ENCODE measurements around the gene NRN1. TPM values are rescaled to one million over a fixed set of nuclear protein-coding genes. Genes with fewer than 3 reads are reported as not detected.
"Not testable (repeated sequence)": the region's sequence is repeated elsewhere in the genome, so short reads cannot be mapped to it uniquely, and the experiment has no call there.

Gene NRN1, protein sequence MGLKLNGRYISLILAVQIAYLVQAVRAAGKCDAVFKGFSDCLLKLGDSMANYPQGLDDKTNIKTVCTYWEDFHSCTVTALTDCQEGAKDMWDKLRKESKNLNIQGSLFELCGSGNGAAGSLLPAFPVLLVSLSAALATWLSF
- 57.4 and 64.2 TPM in 2 replicates for total RNA-seq (2014; rRNA removed; shearing (Covaris generic))
- polyA plus RNA-seq (2015; cell fraction: cytosol; rRNA removed) = 22.7 and 23.7 TPM in 2 replicates
- 8.9 and 9.1 TPM in 2 replicates for polyA plus RNA-seq (2015; cell fraction: nucleus; rRNA removed)

DNA sequence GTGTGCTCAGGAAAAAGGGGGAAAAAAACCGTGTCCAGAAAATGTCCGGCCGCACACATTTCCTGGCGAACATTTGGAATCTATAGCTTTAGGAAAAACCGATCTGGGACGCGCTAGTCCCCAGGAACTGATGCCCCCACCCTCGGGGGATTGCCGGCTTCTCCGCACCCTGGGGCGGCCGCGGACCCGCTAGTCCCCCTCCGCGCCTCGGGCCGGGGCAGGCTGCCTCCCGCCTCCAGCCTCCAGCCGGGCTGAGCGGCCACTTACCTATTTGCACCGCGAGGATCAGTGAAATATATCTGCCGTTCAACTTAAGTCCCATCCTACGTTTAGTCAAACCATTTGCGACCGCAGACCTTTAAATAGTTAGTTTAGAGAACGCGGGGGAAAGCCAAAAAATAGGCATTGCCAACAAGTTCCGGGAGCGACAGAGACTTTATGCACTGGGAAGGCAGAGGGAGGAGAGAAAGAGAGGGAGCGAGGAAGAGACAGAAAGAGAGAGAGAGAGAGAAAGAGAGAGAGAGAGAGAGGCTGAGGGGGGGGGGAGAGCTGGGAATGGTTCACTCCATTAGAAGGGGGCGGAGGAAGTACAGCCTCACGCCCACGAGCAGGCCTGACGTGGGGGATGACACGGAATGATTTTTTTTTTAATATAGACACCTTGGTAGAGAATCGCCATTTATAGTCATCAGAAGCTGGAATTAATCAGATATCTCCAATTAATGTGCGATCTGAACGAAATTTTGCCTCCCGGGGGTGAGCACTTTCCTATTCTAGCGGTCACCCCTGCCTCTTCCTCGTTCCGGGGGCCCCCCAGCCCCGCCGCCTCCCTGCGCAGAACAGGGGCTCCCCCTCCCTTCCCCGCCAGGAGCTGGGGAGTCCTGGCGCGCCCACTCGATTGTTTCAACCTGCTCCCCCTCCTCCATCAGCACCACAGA, at the start of gene NRN1:
NRN1 (minus strand) TSS at position 498 of the 938 bp plus-strand sequence; CDS start at position 322, 176 bp downstream.
- in situ Hi-C loops (cut with HindIII; ENCODE audit: low pct_unique_long_range_greater_than_20kb, low sequenced_read_pairs) = no loop called here
- peak; percentile 74 for DNase-seq (ENCODE audit: low read depth, low spot score)

DNA sequence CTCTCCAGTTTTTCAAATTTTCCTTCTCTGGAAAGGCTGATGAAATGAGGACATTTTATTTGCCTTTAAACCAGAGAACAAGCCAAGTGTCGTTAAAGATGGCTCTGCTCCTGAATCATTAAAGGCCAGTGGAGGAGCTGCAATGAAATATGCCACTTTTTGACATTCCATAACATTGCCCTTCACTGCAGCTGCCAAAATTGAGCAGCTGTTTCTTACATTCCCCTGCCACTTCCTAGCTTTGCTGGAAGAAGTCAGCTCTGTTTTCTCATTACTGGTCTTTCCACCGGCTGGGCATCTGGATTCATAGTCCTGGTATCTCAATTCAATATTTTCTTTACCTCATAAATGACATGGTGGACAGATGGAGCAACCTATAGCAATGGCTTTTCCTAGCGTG, 45.5 kb upstream of the NRN1 start:
- in situ Hi-C loops (cut with HindIII; ENCODE audit: low pct_unique_long_range_greater_than_20kb, low sequenced_read_pairs) = no loop called here
- no peak for DNase-seq (ENCODE audit: low read depth, low spot score)

DNA sequence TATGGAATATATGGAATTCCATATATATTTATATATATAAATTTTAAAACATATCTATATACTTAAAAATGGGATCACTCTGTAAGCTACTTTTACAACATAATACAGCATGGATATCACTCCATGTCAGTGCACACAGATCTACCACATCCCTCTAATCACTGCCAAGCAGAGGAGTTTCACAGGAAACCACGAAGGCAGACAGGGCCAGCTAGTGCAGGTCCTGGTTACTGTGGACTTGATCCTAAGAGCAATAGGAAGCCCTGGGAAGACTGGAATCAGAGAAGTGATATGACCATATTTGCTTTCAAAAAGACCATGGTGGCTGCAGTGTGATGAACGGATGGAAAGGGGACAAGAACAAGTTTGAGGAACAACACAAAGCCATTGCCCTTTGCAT, 40.0 kb upstream of the NRN1 start:
- in situ Hi-C loops (cut with HindIII; ENCODE audit: low pct_unique_long_range_greater_than_20kb, low sequenced_read_pairs) = no loop called here
- no peak for DNase-seq (ENCODE audit: low read depth, low spot score)

DNA sequence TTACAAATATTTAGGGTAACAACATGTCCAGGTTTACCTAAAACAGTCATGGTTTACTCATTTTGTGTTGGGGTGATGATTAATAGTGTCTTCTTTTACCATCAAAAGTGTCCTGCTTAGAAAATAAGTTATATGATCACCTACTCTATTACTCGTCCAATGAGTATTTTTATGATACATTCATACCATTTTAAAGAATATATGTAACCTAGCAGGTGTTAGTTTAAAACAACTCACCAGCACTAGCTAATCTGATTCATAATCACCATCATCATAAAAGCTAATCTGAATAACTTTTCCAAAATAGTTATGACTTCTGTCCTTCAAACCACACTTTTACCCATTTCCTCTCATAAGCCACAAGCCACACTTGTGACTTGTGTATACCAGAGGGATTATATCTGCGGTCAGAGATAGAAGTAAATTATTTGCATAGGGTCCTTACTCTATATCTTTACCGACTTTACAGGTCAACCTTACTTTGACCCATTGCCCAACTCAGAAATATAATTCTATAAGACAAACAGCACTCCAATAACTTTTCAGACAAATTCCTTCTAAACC, 33.3 kb upstream of the NRN1 start:
- DNase-seq (ENCODE audit: low read depth, low spot score) = no peak
- in situ Hi-C loops (cut with HindIII; ENCODE audit: low pct_unique_long_range_greater_than_20kb, low sequenced_read_pairs) = no loop called here

DNA sequence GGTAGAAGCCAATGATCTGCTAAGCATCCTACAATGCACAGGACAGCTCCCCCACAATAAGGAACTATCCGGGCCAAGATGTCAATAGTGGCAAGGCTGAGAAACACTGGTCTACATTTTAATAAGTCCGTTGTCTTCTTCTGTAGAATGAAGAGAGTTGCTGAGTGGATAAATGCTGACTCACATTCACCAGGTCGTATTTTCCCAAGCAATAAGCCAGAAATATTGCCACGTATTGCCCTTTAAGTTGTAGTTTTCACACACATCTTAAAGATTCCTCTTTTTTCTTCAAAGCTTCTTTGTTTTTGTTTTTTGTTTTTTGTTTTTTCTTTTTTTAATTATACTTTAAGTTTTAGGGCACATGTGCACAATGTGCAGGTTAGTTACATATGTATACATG, 30.5 kb upstream of the NRN1 start:
- in situ Hi-C loops (cut with HindIII; ENCODE audit: low pct_unique_long_range_greater_than_20kb, low sequenced_read_pairs) = no loop called here
- DNase-seq (ENCODE audit: low read depth, low spot score) = no peak

DNA sequence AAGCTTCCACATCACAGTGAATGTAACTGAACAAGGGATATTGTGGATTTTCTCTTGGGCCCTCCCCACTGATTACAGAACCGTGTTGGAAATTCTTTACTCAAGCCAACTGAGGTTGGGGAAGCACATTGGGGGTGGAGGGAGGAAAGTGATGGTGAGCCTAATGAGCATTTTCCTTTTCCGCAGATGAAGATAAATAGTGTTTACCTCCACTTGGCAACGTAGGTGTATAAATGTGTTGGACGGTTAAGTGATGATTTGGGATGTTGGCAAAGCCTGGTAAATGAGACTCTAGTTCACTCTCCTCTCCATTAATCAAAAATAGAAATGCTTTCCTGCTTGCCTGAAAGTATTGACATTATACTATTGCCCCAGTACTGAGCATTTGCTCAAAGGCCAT, 27.1 kb upstream of the NRN1 start:
- no peak for DNase-seq (ENCODE audit: low read depth, low spot score)
- in situ Hi-C loops (cut with HindIII; ENCODE audit: low pct_unique_long_range_greater_than_20kb, low sequenced_read_pairs) = no loop called here

DNA sequence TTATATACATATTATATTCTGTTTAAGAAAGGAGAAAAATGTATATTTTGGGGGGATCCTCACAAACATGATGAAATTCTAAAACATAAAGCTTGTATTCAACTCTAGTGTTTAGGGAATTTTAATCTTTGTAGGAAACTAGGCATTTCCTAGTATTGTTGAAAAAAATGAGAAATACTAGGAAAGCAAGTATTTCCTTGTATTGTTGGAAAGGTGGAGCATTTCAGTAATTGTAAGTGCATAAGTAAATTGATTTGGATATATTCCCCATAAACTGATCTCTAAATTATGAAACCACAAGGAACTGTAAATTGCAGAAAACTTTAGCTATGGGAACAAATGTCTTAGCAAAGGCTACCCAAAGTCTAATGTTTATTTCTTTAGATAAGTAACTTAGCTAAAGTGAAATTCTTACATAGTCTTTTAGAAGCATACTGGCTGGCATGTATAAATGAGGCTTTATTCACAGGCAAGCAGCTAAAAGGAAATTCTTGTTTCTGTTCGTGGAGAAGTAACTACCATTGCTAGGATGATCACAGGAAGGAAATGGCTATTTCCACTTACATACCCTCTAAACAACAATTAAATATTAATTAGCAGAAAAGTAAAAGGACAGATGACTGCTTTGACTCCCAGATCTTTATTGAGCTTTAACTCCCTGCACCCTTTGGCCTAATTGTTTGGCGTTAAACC, 19.9 kb upstream of the NRN1 start:
- DNase-seq (ENCODE audit: low read depth, low spot score) = no peak
- in situ Hi-C loops (cut with HindIII; ENCODE audit: low pct_unique_long_range_greater_than_20kb, low sequenced_read_pairs) = no loop called here

DNA sequence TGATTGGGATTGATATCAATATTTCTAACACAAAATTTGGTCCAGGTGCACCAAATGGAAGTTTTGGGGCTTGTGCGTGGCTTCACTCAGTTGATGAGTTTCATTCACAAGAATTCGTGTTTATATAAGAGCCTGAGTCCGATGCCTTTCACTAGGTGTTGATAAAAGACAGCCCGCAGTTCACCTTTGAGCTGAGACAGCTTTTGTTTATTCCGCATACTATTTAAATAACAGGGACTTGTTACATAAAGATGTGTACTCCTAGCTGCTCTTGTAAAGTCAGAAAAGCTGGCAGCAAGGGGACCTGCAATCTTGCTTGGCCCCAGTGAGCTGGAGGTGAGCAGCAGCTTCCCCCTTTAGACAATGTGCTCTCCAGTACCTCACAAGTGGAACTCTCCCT, 19.0 kb upstream of the NRN1 start:
- no peak for DNase-seq (ENCODE audit: low read depth, low spot score)
- in situ Hi-C loops (cut with HindIII; ENCODE audit: low pct_unique_long_range_greater_than_20kb, low sequenced_read_pairs) = no loop called here

DNA sequence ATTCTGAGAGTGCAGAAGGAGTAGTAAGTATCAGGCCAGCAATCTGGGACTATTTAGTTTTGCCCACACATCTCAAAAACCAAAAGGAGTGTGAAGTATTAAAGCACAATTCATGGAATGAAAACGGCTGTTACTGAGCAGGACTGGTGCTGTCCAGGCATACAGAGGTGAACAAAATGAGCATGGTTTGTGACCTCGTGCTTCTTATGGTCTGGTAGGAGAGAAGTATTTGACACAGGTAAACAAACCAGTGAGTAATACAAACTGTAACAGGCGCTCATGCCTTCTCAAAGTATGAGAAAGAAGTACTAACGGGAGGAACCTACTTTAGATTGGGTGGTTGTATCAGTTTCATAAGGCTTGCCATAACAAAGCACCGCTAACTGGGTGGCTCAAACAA, 17.5 kb upstream of the NRN1 start:
- in situ Hi-C loops (cut with HindIII; ENCODE audit: low pct_unique_long_range_greater_than_20kb, low sequenced_read_pairs) = no loop called here
- no peak for DNase-seq (ENCODE audit: low read depth, low spot score)

DNA sequence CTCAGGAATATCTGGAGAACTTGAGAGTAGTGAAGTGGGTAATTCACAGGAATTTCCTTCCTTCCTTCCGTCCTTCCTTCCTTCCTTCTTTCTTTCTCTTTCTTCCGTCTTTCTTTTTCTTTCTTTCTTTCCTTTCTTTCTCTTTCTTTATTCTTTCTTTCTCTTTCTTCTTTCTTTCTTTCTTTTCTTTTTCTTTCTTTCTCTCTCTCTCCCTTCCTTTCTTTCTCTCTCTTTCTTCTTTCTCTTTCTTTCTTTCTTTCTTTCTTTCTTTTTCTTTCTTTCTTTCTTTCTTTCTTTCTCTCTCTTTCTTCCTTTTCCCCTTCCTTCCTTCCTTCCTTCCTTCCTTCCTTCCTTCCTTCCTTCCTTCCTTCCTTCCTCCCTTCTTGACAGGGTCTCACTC, 16.1 kb upstream of the NRN1 start:
- in situ Hi-C loops (cut with HindIII; ENCODE audit: low pct_unique_long_range_greater_than_20kb, low sequenced_read_pairs); DNase-seq (ENCODE audit: low read depth, low spot score): not testable (repeated sequence)

DNA sequence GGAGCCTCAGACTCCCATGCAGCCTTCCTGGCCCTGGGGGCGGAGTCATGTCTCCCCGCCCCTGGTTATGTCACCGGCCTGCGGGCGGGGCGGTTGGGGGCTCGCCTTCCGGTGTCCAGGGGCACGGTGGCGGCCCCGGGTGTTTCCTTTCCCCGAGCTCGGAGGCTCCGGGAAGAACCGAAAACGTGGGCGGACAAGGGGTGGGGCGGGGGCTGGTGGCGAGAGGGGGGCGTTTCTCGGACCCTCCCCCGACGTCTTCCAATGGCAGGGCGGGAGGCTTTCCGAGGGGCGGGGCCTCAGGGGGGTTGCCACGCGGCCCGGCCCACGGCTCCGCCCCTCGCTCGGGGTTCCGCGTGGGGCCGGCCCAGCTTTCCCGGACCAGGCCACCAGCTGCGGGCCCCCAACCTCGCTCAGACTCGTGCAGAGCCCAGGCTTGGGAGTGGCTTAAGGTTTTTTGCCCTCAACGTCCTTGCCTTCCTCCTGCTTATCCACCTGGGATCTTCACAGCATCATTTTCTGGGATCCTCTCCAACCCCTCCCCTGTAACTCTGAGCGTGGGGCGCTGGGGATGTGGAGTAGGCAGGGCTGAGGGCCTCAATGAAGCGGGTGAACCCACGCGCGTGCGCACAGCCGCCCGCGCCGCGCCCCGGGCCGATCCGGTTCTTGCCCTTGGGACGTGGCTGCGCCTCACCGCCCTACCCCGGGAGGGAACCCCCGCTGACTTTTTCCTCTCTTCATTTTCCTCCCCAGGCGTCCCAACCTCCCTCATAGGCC, 2.1 kb upstream of the NRN1 start:
- in situ Hi-C loops (cut with HindIII; ENCODE audit: low pct_unique_long_range_greater_than_20kb, low sequenced_read_pairs) = no loop called here

DNA sequence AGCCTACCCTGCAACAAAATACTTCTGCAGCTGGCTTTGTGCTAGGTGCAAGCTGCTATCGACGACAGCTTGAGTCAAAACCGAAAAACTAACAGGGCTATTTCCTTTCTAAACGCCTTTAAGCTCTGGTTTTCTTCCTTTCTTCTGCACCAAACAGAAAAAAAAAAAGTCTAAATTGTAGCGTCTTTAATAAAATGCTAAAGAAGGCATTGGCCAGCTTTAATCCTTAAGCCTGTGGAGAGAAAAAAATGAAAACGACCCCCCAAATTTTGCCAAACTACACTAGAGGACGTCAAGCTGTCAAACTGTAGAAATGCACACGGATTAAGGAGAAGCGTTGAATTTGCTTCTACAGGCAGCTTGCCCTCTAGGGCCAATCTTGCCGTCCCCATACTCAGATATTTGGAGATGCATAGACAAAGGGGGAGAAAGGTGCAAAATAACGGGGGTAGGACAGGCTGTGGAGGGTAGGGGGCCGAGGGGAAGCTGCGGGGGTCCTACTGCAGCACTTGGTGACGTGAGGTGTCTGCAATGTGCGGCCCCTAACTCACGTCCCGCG, 1.4 kb upstream of the NRN1 start:
- no peak for DNase-seq (ENCODE audit: low read depth, low spot score)
- in situ Hi-C loops (cut with HindIII; ENCODE audit: low pct_unique_long_range_greater_than_20kb, low sequenced_read_pairs) = no loop called here

More for the DNA sequence above, 2.1 kb upstream of the NRN1 start:
- DNase-seq (ENCODE audit: low read depth, low spot score) = peak; percentile 96

DNA sequence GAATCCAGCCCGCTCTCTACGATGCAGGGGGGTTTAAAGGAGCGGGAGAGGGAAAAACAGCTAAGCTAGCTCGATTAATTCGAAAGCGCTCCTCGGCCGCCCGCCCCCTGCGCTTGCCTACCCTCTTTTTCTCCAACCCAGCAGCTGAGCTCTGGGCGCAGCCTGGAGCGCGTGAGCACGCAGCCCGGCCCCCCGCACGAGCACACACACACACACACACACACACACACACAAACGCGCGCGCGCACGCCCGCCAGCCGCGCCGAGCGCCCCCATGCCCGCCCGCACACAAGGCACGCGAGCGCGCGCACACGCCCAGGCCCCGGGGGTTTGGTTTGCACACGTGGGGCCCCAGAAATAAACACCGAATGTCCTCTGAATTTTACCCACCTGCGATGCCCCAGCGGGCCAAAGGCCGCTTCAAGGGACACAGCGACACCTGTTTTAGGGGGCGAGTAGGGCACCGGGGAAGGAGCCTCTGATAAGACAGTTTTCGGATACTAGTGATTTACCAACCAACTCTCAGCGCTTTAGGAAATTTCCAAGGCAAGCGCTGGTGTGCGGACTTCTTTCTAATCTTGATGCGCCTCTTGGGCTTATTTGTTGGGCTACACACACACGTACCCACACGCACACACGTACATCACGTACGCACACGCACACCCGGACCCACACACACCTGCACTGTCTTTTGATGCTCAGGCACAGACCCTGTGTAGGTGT, 802 bp upstream of the NRN1 start:
- peak; percentile 64 for DNase-seq (ENCODE audit: low read depth, low spot score)
- in situ Hi-C loops (cut with HindIII; ENCODE audit: low pct_unique_long_range_greater_than_20kb, low sequenced_read_pairs) = no loop called here

DNA sequence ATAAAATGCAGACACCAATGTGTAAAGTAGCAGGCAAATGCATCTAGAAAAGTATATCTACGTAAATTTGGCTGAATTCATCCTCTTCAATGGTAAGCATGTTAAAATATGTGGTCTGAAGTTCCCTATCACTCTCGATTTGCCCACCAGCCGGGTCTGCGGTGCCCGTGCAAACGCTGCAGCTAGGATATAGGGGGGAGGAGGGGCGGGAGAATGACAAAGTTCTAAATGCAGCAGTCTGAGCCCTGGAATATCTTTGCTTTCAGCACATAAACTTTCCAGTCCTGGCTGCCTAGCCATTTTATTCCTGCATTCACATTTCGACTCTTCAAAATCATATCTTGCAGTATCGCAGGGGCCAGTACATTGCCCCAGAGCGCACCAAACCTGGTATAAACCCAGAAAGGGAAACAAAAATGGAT, 708 bp downstream of the NRN1 start:
- DNase-seq (ENCODE audit: low read depth, low spot score) = no peak
- in situ Hi-C loops (cut with HindIII; ENCODE audit: low pct_unique_long_range_greater_than_20kb, low sequenced_read_pairs) = no loop called here

DNA sequence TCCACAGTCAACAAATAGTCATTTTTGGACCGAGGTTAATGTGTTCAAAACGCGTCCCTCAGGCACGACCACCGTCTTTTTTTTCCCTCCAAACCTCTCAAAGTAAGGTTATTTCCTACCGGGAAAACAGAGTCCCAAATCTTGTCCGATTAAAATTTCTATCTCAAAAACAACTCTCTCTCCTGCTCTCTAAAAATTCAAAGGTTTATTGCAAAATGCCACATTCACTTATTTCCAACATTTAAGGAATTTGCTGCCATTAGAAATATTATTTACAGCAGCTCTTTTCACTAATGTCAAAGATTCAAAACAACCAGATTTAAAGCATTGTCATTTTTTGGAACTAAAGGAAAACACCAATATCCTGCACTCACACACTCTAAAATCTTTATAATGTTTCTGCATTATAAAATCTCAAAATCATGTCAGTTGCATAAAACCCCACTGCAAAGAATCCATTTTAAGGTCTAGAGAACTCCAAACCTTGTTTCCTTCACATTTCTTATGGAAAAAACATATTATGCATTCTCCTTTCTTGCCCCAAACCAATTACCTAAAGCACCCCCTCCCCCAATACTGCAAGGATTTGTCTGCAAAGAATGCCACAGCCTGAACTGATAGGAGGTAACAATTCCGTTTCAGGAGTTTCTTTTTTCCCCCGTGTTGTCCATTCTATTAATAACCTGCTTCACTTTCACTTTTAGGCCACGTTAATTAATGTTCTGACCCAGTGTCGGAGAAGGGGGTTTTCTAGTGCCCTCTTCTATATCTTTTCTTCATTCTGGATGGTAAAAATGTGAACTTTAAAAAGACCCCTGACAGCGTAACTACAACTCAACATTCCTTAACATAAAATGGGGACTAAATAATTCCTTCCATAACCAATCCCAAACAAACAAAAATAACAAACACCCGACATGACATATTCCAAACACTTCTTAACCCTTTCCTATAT, 1.4 kb downstream of the NRN1 start:
- peak; percentile 22 for DNase-seq (ENCODE audit: low read depth, low spot score)

More for the DNA sequence above, 1.4 kb downstream of the NRN1 start:
- in situ Hi-C loops (cut with HindIII; ENCODE audit: low pct_unique_long_range_greater_than_20kb, low sequenced_read_pairs) = no loop called here
